Right lobe of liver (tissue), 4 donors: Measurements from ENCODE around the gene SUSD6.

Source experiments
- POLR2A ChIP-seq: fragments of 450-650 bp; IDR thresholded peaks from one replicate; pipeline ENCODE4 v1.6.1; 2017; ENCODE audit warnings: antibody characterized with exemption, mild to moderate bottlenecking
- TF ChIP-seq, protein P1 (sequence below), 4 donors: fragments of 200-600 bp in 3 of 4; fragments of 450-650 bp in 1 of 4; IDR thresholded peaks; one replicate each; pipeline versions ENCODE4 v1.5.1 to v1.8.0; 2016 to 2022; ENCODE audit warnings: antibody characterized with exemption in 4 of 4, mild to moderate bottlenecking in 2 of 4
- donor health status: DM: no; HTN: no; CAD: no.
- donor health status: DM: no; HTN: no; CAD: no.
- donor health status: DM: no; HTN: yes; CAD: no.

DNA sequence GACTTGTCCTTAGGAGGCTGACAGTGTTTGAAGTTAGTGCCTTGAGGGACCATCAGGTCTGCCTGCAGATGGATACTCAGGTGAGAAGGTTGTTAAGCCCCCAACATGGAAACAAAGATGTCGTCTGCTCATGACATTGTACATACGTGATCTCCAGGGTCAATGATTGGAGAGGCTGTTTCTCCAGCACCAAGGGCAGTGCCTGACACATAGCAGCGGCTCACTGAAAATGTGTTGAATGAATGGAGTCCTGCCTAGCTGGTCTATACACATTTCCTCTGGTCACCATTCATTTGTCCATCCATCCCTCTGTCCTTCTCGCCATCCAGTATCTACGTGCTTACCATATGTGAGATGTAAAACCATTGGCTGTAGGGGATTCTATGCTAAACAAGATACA is 43.8 kb upstream of the SUSD6 start:
- TF ChIP-seq, protein P1, sequence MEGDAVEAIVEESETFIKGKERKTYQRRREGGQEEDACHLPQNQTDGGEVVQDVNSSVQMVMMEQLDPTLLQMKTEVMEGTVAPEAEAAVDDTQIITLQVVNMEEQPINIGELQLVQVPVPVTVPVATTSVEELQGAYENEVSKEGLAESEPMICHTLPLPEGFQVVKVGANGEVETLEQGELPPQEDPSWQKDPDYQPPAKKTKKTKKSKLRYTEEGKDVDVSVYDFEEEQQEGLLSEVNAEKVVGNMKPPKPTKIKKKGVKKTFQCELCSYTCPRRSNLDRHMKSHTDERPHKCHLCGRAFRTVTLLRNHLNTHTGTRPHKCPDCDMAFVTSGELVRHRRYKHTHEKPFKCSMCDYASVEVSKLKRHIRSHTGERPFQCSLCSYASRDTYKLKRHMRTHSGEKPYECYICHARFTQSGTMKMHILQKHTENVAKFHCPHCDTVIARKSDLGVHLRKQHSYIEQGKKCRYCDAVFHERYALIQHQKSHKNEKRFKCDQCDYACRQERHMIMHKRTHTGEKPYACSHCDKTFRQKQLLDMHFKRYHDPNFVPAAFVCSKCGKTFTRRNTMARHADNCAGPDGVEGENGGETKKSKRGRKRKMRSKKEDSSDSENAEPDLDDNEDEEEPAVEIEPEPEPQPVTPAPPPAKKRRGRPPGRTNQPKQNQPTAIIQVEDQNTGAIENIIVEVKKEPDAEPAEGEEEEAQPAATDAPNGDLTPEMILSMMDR (IDR thresholded peaks at IDR 0.05), result no peak
- no peak for TF ChIP-seq POLR2A
